Loucy (cell line): Measurements from ENCODE around the gene RAD52.

ENCODE experiments used
- CTCF ChIP-seq: fragments of 200-600 bp; sonication (generic); conservative IDR thresholded peaks from 2 replicates; pipeline ENCODE4 v1.5.1; 2014; ENCODE audit warnings: mild to moderate bottlenecking, antibody characterized with exemption, low read length
- EZH2phosphoT487 ChIP-seq: fragments of 200-600 bp; IDR thresholded peaks from 2 replicates; pipeline ENCODE4 v1.6.1; 2018; ENCODE audit warnings: antibody characterized with exemption, mild to moderate bottlenecking, moderate library complexity, borderline replicate concordance

GRCh38 chr12:976644-977043 is 27.1 kb upstream of the RAD52 start:
- TF ChIP-seq CTCF (no peak), EZH2phosphoT487 (no peak)
